ENCODE measurements around the gene ARIH1.

DNA sequence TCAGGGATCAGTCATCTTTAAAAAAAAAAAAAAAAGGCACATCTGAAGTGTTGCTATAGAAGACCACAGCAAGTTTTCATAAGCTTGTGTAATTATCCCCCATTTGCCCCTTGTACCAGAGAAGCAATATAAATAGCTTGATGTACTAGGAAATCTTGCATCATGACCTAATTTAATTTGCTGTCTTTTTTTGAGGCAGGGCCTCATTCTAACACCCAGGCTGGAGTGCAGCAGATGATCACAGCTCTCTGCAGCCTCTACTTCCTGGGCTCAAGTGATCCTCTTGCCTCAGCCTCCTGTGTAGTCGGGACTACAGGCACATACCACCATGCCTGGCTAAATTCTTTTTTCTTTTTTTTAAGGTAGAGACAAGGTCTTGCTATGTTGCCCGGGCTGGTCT, 88.7 kb downstream of the ARIH1 start:
- TF ChIP-seq POLR2AphosphoS5 (IDR thresholded peaks at IDR 0.05; ENCODE audit: low read depth, low read length) (no peak), TAF1 (IDR thresholded peaks at IDR 0.05; ENCODE audit: borderline replicate concordance, insufficient read depth, low read length) (no peak), SIN3A (IDR thresholded peaks at IDR 0.05; ENCODE audit: borderline replicate concordance, insufficient read depth, low read length) (no peak), FOXP2 (optimal IDR thresholded peaks at IDR 0.05; ENCODE audit: borderline replicate concordance, extremely low read depth, extremely low read length, insufficient read depth) (no peak)
- TF ChIP-seq, protein P1, sequence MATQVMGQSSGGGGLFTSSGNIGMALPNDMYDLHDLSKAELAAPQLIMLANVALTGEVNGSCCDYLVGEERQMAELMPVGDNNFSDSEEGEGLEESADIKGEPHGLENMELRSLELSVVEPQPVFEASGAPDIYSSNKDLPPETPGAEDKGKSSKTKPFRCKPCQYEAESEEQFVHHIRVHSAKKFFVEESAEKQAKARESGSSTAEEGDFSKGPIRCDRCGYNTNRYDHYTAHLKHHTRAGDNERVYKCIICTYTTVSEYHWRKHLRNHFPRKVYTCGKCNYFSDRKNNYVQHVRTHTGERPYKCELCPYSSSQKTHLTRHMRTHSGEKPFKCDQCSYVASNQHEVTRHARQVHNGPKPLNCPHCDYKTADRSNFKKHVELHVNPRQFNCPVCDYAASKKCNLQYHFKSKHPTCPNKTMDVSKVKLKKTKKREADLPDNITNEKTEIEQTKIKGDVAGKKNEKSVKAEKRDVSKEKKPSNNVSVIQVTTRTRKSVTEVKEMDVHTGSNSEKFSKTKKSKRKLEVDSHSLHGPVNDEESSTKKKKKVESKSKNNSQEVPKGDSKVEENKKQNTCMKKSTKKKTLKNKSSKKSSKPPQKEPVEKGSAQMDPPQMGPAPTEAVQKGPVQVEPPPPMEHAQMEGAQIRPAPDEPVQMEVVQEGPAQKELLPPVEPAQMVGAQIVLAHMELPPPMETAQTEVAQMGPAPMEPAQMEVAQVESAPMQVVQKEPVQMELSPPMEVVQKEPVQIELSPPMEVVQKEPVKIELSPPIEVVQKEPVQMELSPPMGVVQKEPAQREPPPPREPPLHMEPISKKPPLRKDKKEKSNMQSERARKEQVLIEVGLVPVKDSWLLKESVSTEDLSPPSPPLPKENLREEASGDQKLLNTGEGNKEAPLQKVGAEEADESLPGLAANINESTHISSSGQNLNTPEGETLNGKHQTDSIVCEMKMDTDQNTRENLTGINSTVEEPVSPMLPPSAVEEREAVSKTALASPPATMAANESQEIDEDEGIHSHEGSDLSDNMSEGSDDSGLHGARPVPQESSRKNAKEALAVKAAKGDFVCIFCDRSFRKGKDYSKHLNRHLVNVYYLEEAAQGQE (IDR thresholded peaks at IDR 0.05; ENCODE audit: insufficient read depth in 1 of 2, low read depth in 2 of 2, low read length in 2 of 2): no peak
